ENCODE results near the gene WDR88. TPM values are rescaled to one million over a fixed set of nuclear protein-coding genes. Genes with fewer than 3 reads are reported as not detected.

WDR88 gene
- total and polyA plus RNA-seq, 2 donors (not counting 1 experiment from before 2014, with no cell fraction given): 0.47 TPM; not detected in 1

DNA sequence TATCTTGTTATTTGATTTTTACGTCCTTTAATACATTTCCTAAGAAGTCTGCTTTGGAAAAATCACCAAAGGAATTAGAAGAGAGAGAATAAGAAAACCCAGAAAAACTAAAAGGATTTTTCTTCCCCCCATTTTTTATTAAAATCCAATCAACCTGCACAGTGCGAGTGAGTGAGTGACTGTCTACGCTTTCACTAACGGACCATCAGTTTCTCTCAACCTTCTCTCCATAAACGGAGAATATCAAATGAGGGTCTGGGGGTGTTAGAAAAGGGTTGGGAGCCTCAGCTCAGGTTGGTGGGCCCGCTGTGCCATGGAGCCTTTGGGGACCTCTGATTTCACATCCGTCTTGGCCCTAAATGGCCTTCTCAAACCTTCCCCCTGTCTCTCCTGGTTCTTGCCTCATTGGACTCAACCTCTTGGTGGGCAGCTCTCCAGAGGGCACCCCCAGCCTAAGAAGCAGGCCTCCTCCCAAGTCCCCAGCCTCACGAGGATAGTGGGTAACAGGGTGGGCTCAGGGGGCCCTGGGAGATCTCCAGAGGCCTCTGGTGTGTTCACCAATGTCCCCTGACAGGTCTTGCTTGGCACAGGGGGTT, 61.5 kb downstream of the WDR88 start:
- CTCF ChIA-PET: no interaction called here
- H3K9me3 Mint-ChIP-seq (ENCODE audit: insufficient read depth): no peaks in the 10 kb centered on the region
- Histone ChIP-seq H3K9me3 (ENCODE audit: control extremely low read depth in 1 of 3, control insufficient read depth in 2 of 3, insufficient read depth in 1 of 3, low read length in 2 of 3) (no peaks in the 10 kb centered on the region), H3K4me1 (ENCODE audit: control insufficient read depth in 2 of 2, insufficient read depth in 2 of 2, low read length in 2 of 2) (peaks cover 0 to 3% of the 10 kb centered on the region in 2 donors), H3K9ac (ENCODE audit: low read length) (no peak overlapping the region), H3K27me3 (replicated peaks in 1 of 4; ENCODE audit: control extremely low read depth in 1 of 4, control insufficient read depth in 3 of 4, insufficient read depth in 4 of 4, low read length in 3 of 4) (peaks cover 0 to 29% (median 4%) of the 10 kb centered on the region in 4 experiments), H3K36me3 (replicated peaks in 1 of 2; ENCODE audit: control extremely low read depth in 1 of 2, control insufficient read depth in 1 of 2, extremely low read depth in 1 of 2, insufficient read depth in 2 of 2, low read length in 1 of 2) (no peaks in the 10 kb centered on the region), H4K20me1 (ENCODE audit: control insufficient read depth, insufficient read depth, low read length, poor library complexity, severe bottlenecking) (no peaks in the 10 kb centered on the region), H3K4me3 (ENCODE audit: control extremely low read depth in 1 of 5, extremely low read depth in 1 of 5, insufficient read depth in 1 of 5, low read depth in 2 of 5, low read length in 4 of 5) (no peak overlapping the region), H3K27ac (ENCODE audit: low read length in 2 of 2) (no peak overlapping the region), H3K4me2 (replicated peaks; ENCODE audit: low read depth, low read length, poor library complexity, severe bottlenecking) (no peak overlapping the region), H2AFZ (ENCODE audit: insufficient read depth, low read depth, low read length, poor library complexity, severe bottlenecking) (no peak overlapping the region), H3K79me2 (ENCODE audit: control insufficient read depth, insufficient read depth, low read length) (no peaks in the 10 kb centered on the region)
- 65% methylated on average over 2 of the region's 8 CpGs for WGBS (ENCODE audit: insufficient coverage)
- ATAC-seq (ENCODE audit: low read depth): no peak
- POLR2A ChIA-PET: no interaction called here
- H3K4me1 Mint-ChIP-seq: no peaks in the 10 kb centered on the region
- DNase-seq: no peak
- intact Hi-C loops (cut with micrococcal nuclease): no loop called here
- peaks cover 47% of the 10 kb centered on the region for H3K27me3 Mint-ChIP-seq
- TF ChIP-seq EZH2 (IDR thresholded peaks at IDR 0.05; ENCODE audit: borderline replicate concordance, insufficient read depth, low read depth, low read length, poor library complexity, severe bottlenecking): no peak
- TF ChIP-seq, protein P1, sequence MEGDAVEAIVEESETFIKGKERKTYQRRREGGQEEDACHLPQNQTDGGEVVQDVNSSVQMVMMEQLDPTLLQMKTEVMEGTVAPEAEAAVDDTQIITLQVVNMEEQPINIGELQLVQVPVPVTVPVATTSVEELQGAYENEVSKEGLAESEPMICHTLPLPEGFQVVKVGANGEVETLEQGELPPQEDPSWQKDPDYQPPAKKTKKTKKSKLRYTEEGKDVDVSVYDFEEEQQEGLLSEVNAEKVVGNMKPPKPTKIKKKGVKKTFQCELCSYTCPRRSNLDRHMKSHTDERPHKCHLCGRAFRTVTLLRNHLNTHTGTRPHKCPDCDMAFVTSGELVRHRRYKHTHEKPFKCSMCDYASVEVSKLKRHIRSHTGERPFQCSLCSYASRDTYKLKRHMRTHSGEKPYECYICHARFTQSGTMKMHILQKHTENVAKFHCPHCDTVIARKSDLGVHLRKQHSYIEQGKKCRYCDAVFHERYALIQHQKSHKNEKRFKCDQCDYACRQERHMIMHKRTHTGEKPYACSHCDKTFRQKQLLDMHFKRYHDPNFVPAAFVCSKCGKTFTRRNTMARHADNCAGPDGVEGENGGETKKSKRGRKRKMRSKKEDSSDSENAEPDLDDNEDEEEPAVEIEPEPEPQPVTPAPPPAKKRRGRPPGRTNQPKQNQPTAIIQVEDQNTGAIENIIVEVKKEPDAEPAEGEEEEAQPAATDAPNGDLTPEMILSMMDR (IDR thresholded peaks at IDR 0.05): no peak
- H3K27ac Mint-ChIP-seq: no peak overlapping the region
- H3K4me3 Mint-ChIP-seq: peak overlapping the region; percentile 57

DNA sequence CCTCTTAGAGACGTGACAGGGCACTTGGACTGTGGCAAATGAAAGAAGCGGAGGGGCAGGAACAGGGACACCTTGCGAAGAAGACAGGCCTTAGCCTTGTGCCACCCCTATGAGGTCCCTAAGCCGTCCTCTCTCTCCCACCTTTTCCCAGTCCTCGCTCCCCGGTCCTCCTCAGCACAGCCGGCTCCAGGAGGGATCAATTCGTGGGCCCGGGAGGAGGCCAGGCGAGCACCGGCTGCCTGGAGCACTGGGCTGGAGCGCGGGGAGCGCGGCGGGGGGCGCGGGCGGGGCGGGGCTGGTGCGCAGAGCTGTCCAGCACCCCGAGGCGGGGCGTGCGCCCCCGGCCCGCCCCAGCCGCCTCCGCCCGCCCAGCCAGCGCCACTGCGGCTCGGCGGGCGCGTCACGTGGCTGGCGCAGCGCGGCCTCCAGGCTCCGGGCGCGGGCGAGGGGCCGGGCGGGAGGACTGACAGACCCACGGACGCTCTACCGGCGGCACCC, 62.0 kb downstream of the WDR88 start, which contains the start of gene LRP3:
Gene LRP3, plus strand, starts transcription at position 466 of the 498 bp plus-strand sequence. CDS start 456 bp downstream, outside the sequence.
- Histone ChIP-seq H3K4me2 (replicated peaks; ENCODE audit: low read depth, low read length, poor library complexity, severe bottlenecking) (peak within 1 kb of the TSS; percentile 40), H3K9me3 (ENCODE audit: control extremely low read depth in 1 of 3, control insufficient read depth in 2 of 3, insufficient read depth in 1 of 3, low read length in 2 of 3) (no peaks in the 10 kb centered on the region), H3K4me3 (ENCODE audit: control extremely low read depth in 1 of 5, extremely low read depth in 1 of 5, insufficient read depth in 1 of 5, low read depth in 2 of 5, low read length in 4 of 5) (no peak within 1 kb of the TSS), H2AFZ (ENCODE audit: insufficient read depth, low read depth, low read length, poor library complexity, severe bottlenecking) (no peak within 1 kb of the TSS), H3K79me2 (ENCODE audit: control insufficient read depth, insufficient read depth, low read length) (no peaks in the 10 kb centered on the region), H4K20me1 (ENCODE audit: control insufficient read depth, insufficient read depth, low read length, poor library complexity, severe bottlenecking) (no peaks in the 10 kb centered on the region), H3K4me1 (ENCODE audit: control insufficient read depth in 2 of 2, insufficient read depth in 2 of 2, low read length in 2 of 2) (peaks cover 0 to 3% of the 10 kb centered on the region in 2 donors), H3K9ac (ENCODE audit: low read length) (no peak within 1 kb of the TSS), H3K27ac (ENCODE audit: low read length in 2 of 2) (no peak within 1 kb of the TSS), H3K36me3 (replicated peaks in 1 of 2; ENCODE audit: control extremely low read depth in 1 of 2, control insufficient read depth in 1 of 2, extremely low read depth in 1 of 2, insufficient read depth in 2 of 2, low read length in 1 of 2) (no peaks in the 10 kb centered on the region), H3K27me3 (replicated peaks in 1 of 4; ENCODE audit: control extremely low read depth in 1 of 4, control insufficient read depth in 3 of 4, insufficient read depth in 4 of 4, low read length in 3 of 4) (peaks cover 0 to 29% (median 4%) of the 10 kb centered on the region in 4 experiments)
- CTCF ChIA-PET: no interaction called here
- intact Hi-C loops (cut with micrococcal nuclease): no loop called here
- DNase-seq (no peak), ATAC-seq (ENCODE audit: low read depth) (no peak)
- 6% methylated on average over 49 of the region's 50 CpGs for WGBS (ENCODE audit: insufficient coverage)
- H3K27ac Mint-ChIP-seq: no peak within 1 kb of the TSS
- peaks cover 46% of the 10 kb centered on the region for H3K27me3 Mint-ChIP-seq
- H3K4me3 Mint-ChIP-seq: peak within 1 kb of the TSS; percentile 57
- no peak for TF ChIP-seq EZH2 (IDR thresholded peaks at IDR 0.05; ENCODE audit: borderline replicate concordance, insufficient read depth, low read depth, low read length, poor library complexity, severe bottlenecking)
- TF ChIP-seq, protein P1 (IDR thresholded peaks at IDR 0.05): no peak
- POLR2A ChIA-PET: no interaction called here
- H3K4me1 Mint-ChIP-seq: no peaks in the 10 kb centered on the region
- no peaks in the 10 kb centered on the region for H3K9me3 Mint-ChIP-seq (ENCODE audit: insufficient read depth)
